Measurements from ENCODE around the gene HECW1. TPM values are rescaled to one million over a fixed set of nuclear protein-coding genes. Genes with fewer than 3 reads are reported as not detected.

The HECW1 gene
- total RNA-seq, 4 donors from 2014 or later: 1.2 to 3.9 (median 2.0) TPM

- Histone ChIP-seq H3K27me3 (no peaks in the 10 kb centered on the region), H3K9me3 (no peaks in the 10 kb centered on the region), H3K36me3 (no peaks in the 10 kb centered on the region), H3K4me1 (no peaks in the 10 kb centered on the region), H3K4me3 (no peak overlapping the region), H3K27ac (no peak overlapping the region)
- intact Hi-C loops (cut with DNase I; ENCODE audit: low total_unique reads): no loop called here
- ATAC-seq: no peak
- in situ Hi-C loops (cut with MboI; ENCODE audit: low sequenced_read_pairs in 4 of 4): no loop called here
- DNase-seq: no peak
- no peak for TF ChIP-seq POLR2A (IDR thresholded peaks at IDR 0.05)
- no peak for TF ChIP-seq CTCF (IDR thresholded peaks at IDR 0.05 in 4 of 5, conservative IDR thresholded peaks at IDR 0.05 in 1 of 5)
Measured at GRCh38 chr7:43234073-43234472, 121.6 kb downstream of the HECW1 start.

GRCh38 chr7:43234968-43235367 lies 122.5 kb downstream of the HECW1 start:
- Histone ChIP-seq H3K27ac (no peak overlapping the region), H3K4me3 (no peak overlapping the region), H3K27me3 (no peaks in the 10 kb centered on the region), H3K36me3 (no peaks in the 10 kb centered on the region), H3K9me3 (no peaks in the 10 kb centered on the region), H3K4me1 (no peaks in the 10 kb centered on the region)
- ATAC-seq (no peak), DNase-seq (no peak)
- in situ Hi-C loops (cut with MboI; ENCODE audit: low sequenced_read_pairs in 4 of 4): no loop called here
- no peak for TF ChIP-seq POLR2A (IDR thresholded peaks at IDR 0.05)
- TF ChIP-seq CTCF (IDR thresholded peaks at IDR 0.05 in 4 of 5, conservative IDR thresholded peaks at IDR 0.05 in 1 of 5): no peak
- intact Hi-C loops (cut with DNase I; ENCODE audit: low total_unique reads): no loop called here

- H3K27ac ChIP-seq: no peak overlapping the region
- TF ChIP-seq CTCF (IDR thresholded peaks at IDR 0.05 in 4 of 5, conservative IDR thresholded peaks at IDR 0.05 in 1 of 5) (no peak), POLR2A (IDR thresholded peaks at IDR 0.05) (no peak)
- peak in 1 of 2 donors; percentile 78 for ATAC-seq
- DNase-seq: peak in 1 of 2 donors; percentile 9
- no peaks in the 10 kb centered on the region for H3K4me1 ChIP-seq
- in situ Hi-C loops (cut with MboI; ENCODE audit: low sequenced_read_pairs in 4 of 4) (no loop called here), intact Hi-C loops (cut with DNase I; ENCODE audit: low total_unique reads) (no loop called here)
- H3K9me3 ChIP-seq: no peaks in the 10 kb centered on the region
- no peak overlapping the region for H3K4me3 ChIP-seq
- no peaks in the 10 kb centered on the region for H3K36me3 ChIP-seq
- no peaks in the 10 kb centered on the region for H3K27me3 ChIP-seq
Measured at GRCh38 chr7:43240565-43240964, 128.1 kb downstream of the HECW1 start.

GRCh38 chr7:43242628-43243255 lies 130.3 kb downstream of the HECW1 start:
- ATAC-seq: no peak
- no peaks in the 10 kb centered on the region for H3K36me3 ChIP-seq
- in situ Hi-C loops (cut with MboI; ENCODE audit: low sequenced_read_pairs in 4 of 4): no loop called here
- H3K4me3 ChIP-seq: no peak overlapping the region
- DNase-seq: no peak
- H3K9me3 ChIP-seq: no peaks in the 10 kb centered on the region
- intact Hi-C loops (cut with DNase I; ENCODE audit: low total_unique reads): no loop called here
- no peak overlapping the region for H3K27ac ChIP-seq
- no peak for TF ChIP-seq POLR2A (IDR thresholded peaks at IDR 0.05)
- TF ChIP-seq CTCF (IDR thresholded peaks at IDR 0.05 in 4 of 5, conservative IDR thresholded peaks at IDR 0.05 in 1 of 5): no peak
- no peaks in the 10 kb centered on the region for H3K4me1 ChIP-seq
- H3K27me3 ChIP-seq: no peaks in the 10 kb centered on the region

- no peaks in the 10 kb centered on the region for H3K4me1 ChIP-seq
- no peaks in the 10 kb centered on the region for H3K36me3 ChIP-seq
- no peak for ATAC-seq
- no peak overlapping the region for H3K27ac ChIP-seq
- H3K27me3 ChIP-seq: no peaks in the 10 kb centered on the region
- no peaks in the 10 kb centered on the region for H3K9me3 ChIP-seq
- H3K4me3 ChIP-seq: no peak overlapping the region
- TF ChIP-seq CTCF (IDR thresholded peaks at IDR 0.05 in 4 of 5, conservative IDR thresholded peaks at IDR 0.05 in 1 of 5) (no peak), POLR2A (IDR thresholded peaks at IDR 0.05) (no peak)
- DNase-seq: no peak
- in situ Hi-C loops (cut with MboI; ENCODE audit: low sequenced_read_pairs in 4 of 4): no loop called here
- intact Hi-C loops (cut with DNase I; ENCODE audit: low total_unique reads): no loop called here
Measured at GRCh38 chr7:43244232-43244631, 131.8 kb downstream of the HECW1 start.
